Coronary artery (tissue), 2 donors: ENCODE results near the gene LRTM2.

Source experiments
- DNase-seq: peaks from one replicate; pipeline ENCODE4 v3.0.0-alpha.2; 2017; ENCODE audit warnings: low spot score
- H3K27ac ChIP-seq, 2 donors: fragments of 200-600 bp; sonication (generic); one replicate each; pipeline ENCODE4 v1.5.1; 2016 to 2019
- H3K4me3 ChIP-seq: fragments of 200-600 bp; sonication (generic); 2 replicates; pipeline ENCODE4 v1.5.1; 2016; ENCODE audit warnings: mild to moderate bottlenecking, moderate library complexity
- TF ChIP-seq, protein P1 (sequence below): fragments of 200-600 bp; sonication (generic); IDR thresholded peaks from one replicate; pipeline ENCODE4 v1.5.1; 2019; ENCODE audit warnings: antibody characterized with exemption

Gene LRTM2

DNA sequence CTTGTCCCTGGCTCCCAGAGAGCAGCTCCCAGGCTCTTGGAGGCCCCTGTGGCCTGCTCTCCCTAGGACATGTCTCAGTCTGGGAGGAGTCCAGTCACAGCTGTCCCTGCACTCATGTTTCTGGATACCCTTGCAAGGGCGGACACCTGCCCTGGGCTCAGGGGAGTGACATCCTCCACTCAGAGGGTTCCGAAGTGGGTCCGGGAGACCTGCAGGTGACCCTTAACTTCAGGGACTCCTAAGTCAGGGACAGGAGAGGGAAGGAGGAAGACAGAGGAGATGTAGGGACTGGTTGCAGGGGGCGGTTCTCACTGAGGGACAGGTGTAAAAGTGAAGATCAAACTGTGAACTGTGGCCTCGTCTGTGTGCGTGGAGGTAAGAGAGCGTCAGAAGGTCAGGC is 60.5 kb downstream of the LRTM2 start:
- DNase-seq: peak; percentile 46
- no peak overlapping the region for H3K27ac ChIP-seq
- TF ChIP-seq, protein P1, sequence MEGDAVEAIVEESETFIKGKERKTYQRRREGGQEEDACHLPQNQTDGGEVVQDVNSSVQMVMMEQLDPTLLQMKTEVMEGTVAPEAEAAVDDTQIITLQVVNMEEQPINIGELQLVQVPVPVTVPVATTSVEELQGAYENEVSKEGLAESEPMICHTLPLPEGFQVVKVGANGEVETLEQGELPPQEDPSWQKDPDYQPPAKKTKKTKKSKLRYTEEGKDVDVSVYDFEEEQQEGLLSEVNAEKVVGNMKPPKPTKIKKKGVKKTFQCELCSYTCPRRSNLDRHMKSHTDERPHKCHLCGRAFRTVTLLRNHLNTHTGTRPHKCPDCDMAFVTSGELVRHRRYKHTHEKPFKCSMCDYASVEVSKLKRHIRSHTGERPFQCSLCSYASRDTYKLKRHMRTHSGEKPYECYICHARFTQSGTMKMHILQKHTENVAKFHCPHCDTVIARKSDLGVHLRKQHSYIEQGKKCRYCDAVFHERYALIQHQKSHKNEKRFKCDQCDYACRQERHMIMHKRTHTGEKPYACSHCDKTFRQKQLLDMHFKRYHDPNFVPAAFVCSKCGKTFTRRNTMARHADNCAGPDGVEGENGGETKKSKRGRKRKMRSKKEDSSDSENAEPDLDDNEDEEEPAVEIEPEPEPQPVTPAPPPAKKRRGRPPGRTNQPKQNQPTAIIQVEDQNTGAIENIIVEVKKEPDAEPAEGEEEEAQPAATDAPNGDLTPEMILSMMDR: no peak
- H3K4me3 ChIP-seq: no peak overlapping the region

DNA sequence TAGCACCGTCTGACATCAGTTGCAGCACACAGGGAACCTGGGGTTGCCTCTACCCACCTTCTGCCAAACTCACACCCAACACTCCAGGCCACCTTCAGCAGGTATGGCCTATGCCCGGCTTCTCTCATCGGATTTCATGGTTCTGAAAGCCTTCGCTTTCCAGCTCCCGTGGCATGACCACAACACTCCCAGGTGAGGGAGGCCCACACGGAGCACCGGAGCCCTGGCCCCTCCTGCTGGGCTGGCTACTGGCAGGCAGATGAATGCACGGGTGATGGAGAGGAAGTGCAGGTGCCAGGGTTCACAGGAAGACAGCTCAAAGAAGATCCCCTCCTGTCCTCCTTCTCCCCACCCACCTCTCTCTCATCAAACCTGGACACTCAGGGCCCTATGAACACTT is 60.9 kb downstream of the LRTM2 start:
- peak; percentile 67 for DNase-seq
- Histone ChIP-seq H3K27ac (no peak overlapping the region), H3K4me3 (no peak overlapping the region)
- TF ChIP-seq, protein P1: no peak

DNA sequence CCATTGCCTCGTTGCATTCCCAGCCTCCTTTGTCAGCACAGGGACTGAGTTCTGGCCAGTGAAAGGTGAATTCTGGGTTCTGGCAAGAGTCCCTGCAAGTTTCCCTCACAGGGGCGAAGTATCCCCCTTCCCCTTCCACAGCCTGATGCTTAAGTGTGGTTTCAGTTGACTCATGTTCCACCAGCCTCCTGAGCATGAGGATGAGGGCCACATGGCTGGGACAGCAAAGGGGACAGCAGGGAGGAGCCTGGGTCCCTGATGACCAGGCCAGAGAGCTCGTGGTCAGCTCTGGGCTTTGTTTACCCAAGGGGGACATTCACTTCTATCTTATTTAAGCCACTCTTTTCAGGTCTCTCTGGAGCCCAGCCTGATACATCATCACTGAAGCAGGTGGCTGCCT is 61.6 kb downstream of the LRTM2 start:
- no peak overlapping the region for H3K4me3 ChIP-seq
- peak; percentile 45 for DNase-seq
- no peak overlapping the region for H3K27ac ChIP-seq
- TF ChIP-seq, protein P1: no peak

DNA sequence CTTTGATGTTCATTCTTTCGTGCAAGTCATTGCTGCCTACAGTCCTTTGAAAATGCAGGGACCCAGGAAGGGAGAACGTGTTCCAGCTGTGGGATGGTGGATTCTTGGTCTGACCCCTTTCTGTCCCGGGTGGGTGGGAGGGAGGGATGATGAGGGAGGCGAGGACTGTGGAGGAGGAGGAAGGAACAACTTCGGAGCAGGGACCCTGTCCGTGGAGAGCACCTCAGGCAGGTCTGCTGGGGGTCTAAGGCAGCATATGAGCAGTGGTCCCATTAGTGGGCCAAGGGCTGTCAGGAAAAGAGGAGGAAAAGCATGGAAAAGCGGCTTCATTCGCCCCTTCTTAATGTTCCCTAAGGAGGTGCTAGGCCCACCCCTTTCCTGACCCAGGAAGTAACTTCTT is 62.0 kb downstream of the LRTM2 start:
- Histone ChIP-seq H3K27ac (no peak overlapping the region), H3K4me3 (no peak overlapping the region)
- TF ChIP-seq, protein P1: no peak
- peak; percentile 45 for DNase-seq

DNA sequence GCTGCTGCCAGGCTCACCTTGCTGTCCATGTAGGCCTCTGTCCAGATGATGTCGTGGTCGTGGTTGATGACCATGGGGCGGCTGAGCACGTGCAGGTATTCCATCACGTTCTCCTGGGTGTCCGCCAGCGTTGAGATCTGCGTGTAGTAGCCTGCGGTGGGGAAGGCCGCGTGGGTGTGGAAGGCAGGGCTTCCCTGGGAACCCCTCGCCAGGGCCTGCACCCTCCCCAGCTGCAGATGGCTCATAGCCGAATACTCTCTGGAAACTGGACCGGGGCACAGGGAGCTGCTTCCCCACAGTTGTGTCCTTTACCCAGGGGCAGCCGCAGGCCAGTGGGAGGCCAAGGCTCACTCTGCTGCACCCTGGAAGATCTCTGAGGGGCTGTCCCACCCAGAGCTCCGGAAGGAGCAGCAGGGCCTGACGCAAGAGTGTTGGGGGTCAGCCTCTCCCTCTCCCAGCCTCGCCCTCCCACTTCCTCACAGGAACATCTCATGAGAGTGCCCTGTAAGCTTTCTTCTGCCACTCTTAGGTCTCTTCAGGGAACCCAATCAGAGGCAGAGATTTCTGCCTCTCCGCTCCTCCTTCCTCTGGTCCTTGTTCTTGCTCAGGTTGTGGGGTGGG is 62.6 kb downstream of the LRTM2 start:
- DNase-seq: no peak
- no peak overlapping the region for H3K4me3 ChIP-seq
- H3K27ac ChIP-seq: no peak overlapping the region
- TF ChIP-seq, protein P1: no peak

DNA sequence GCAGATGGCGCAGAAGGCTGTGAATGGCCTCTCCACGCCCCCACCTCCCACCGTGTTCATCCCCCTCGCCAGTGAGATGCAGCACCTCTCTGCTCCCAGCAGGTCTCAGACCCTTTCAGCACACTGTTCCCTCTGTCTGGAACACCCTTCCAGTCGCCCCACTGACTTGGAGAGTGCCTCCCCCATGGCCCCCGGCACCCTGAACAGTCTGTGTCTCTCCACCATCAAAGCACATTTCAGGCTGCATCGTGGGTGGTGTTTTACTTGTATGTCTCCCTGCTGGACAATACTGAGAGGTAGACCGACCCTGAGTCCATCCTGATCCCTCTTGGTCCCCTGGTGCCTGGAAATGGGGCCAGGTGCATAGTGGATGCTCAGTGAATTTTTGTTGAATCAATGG is 63.1 kb downstream of the LRTM2 start:
- no peak overlapping the region for H3K4me3 ChIP-seq
- TF ChIP-seq, protein P1: no peak
- no peak overlapping the region for H3K27ac ChIP-seq
- peak; percentile 55 for DNase-seq

DNA sequence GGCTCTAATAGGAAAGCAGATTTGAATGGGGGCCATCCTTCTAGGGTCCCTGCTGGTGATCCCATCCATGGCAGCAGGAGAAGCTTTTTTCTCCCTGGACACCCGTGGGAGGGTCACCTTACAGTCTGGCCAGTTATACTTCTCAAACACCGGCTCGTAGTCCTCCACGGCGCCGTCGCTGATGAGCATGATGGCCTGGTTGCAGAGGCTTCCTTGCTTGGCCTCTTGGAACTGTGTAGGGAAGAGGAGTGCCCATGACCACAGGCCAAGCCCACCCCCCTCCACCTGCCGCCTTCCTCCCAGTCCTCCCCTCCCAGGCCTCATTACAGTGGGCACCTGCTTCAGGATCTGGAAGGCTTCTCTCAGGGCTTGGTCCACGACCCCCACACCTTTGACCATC is 64.3 kb downstream of the LRTM2 start:
- TF ChIP-seq, protein P1: no peak
- no peak overlapping the region for H3K27ac ChIP-seq
- H3K4me3 ChIP-seq: no peak overlapping the region
- DNase-seq: peak; percentile 43
